ENCODE results near the gene RAB22A.

RAB22A gene

DNA sequence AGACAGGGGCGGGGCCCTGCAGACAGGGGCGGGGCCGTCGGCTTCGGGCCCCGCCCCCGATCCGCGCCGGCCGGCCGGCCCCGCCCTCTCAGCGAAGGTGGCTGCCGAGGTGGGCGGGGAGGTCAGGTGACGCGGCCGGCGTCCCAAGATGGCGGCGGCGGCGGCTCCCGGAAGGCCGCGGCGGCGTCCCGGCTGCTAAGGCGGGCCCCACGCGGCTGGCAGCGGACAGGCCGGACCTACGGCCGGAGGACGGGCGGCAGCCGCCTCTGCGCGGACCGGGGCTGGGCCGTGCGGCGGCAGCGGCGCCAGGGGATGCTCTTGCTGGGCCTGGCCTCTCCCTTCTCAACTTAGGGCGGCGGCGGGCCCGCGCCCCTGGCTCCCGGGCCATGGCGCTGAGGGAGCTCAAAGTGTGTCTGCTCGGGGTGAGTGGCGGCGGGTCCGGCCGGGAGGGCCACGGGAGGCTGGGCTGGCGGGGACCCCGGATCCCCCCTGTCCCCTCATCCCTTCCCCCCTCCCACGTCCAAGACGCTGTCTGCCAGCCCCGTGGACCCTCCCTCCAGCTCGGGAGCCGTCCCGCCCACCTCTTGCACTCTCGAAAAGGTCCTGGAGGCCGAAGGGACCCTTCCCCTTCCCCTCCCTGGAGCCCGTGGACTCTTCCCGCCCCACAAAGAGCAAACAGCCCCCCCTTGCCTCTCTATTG lies at the start of gene RAB22A:
RAB22A (plus strand) TSS at position 125 of the 700 bp plus-strand sequence; CDS start at position 387, 262 bp downstream.
- DNase-seq: no peak

- no peak for DNase-seq
These were observed 49.5 kb upstream of the RAB22A start for GRCh38 chr20:58260006-58260405.

- DNase-seq: no peak
These were observed 47.9 kb upstream of the RAB22A start for GRCh38 chr20:58261660-58262059.

DNA sequence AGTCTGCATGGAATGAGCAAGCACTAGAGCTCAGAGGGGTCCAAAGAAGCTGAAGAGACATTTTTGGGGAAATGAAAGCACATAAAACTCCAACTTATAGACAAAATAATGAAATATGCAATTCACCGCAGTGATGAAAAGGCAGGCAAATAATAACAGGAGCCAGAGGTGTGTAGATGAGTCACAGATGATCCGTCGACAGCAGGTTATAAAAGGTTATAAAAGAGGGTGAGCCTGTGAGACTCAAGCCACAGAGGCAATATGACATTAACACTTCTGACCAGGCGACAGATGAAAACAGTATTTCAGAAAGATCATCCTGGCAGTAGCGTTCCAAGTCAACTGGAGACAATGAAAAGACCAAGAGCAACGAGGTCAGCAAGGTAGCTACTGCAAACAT lies 45.2 kb upstream of the RAB22A start:
- no peak for DNase-seq

DNA sequence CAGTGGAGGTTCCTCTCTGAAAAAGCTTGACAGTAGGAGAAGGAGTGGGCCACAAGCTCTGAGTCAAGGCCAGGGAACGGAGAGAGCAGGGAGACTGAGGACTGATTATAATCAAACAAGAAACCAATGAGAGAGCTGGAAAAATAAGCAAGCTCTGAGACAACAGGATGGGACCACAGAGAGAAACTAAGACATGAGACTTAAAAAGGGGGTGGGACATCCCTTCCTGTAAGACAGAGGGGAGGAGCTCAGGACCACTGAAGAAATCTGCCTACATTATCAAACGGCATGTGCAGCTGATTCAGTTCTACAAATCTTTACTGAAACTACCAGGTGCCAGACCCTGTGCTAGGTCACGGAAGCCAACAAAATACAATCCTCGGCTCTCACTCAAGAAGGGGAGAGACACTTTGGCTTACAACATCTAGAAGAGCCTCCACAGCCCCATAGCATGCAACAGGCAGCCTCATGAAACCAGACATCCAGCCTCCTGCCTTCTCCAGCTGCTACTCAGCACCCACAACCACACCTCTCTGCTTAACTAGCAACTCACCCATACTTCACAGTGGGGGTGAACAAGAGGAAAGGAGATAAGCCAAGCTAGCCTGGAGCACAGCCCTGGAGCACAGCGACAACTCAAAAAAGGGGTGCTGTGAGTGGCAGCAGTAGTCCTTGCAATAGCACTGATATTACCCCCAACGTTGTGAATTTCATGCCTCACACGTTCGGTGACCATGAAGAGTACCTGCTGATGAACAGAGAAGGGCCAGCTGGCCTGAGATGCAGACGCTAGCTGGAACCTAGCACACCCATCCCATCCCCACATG lies 41.9 kb upstream of the RAB22A start:
- no peak for DNase-seq

DNA sequence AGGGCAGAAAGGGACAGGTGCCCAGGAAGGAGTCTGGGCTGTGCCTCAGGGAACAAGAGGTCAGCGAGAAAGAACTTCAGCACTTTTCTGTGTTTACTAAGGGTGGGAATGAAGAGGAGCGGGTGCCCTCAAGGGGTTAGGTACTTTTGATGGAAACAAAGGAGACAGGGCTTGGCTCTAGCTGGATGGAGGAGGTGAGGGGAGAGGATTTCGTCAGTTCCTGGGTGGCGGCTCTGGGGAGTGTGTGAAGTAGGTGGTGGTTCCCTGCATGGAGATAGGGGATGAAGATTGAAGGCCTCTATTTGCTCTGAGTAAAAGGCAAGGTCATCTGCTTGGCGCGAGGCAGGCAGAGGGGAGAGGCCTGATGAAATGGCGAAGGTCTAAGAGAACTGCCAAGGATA lies 41.1 kb upstream of the RAB22A start:
- no peak for DNase-seq

- DNase-seq: no peak
These were observed 40.4 kb upstream of the RAB22A start for GRCh38 chr20:58268936-58269619.

- no peak for DNase-seq
These were observed 37.7 kb upstream of the RAB22A start for GRCh38 chr20:58271606-58272351.

- no peak for DNase-seq
These were observed 35.1 kb upstream of the RAB22A start for GRCh38 chr20:58274384-58274783.

DNA sequence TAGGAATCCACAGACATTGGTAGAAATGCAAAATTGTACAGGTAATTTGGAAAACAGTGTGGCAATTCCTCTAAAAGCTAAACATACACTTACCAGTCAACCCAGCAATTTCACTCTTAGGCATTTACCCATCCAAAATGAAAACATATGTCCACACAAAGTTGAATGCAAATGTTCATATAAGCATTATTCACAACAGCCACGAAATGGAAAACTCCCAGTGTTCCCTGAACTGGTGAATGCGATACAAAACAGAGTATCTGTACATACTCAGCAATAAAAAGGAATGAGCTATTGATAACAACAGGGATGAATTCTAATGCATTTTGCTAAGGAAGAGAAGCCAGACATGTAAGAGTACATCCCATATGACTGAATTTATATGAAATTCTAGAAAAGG lies 32.4 kb upstream of the RAB22A start:
- no peak for DNase-seq

- DNase-seq: no peak
These were observed 31.7 kb upstream of the RAB22A start for GRCh38 chr20:58277578-58278472.

DNA sequence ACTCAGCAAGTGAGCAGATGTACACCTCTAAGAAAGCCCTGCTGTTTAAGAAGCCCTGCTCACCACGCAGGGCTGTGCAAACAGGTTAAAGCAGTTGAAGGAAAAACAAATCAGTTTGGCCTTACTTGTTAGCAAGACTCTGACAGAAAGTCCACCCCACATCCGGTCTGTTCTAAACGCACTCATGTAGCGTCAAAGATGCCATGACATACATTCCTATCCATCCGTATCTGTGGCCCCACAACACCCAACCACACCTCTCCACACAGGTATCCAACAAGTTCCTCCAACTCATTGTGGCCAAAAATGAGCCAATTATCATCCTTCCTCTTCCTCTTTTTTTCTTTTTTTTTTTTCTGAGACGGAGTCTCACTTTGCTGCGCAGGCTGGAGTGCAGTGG lies 22.8 kb upstream of the RAB22A start:
- DNase-seq: no peak

DNA sequence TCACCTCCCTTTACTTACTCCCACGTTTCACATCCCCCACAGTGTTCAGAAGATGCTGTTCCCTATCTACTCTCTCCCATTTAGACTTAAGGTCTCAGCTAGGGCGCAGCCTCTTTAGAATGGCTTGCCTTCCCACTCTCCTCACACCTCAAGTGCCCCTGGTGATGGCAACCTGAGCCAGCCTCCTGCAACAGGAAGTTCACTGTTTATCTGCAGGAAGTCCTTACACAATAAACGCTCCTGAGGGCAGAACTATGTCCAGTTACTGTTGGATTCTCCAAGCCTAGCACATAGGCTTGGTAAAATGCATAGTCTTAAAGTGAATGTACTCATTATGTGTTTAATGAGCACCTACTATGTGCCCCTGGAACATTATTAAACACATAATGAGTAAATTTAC lies 21.9 kb upstream of the RAB22A start:
- no peak for DNase-seq

- DNase-seq: no peak
These were observed 20.4 kb upstream of the RAB22A start for GRCh38 chr20:58289143-58289542.

- no peak for DNase-seq
These were observed 16.1 kb upstream of the RAB22A start for GRCh38 chr20:58293453-58293852.

DNA sequence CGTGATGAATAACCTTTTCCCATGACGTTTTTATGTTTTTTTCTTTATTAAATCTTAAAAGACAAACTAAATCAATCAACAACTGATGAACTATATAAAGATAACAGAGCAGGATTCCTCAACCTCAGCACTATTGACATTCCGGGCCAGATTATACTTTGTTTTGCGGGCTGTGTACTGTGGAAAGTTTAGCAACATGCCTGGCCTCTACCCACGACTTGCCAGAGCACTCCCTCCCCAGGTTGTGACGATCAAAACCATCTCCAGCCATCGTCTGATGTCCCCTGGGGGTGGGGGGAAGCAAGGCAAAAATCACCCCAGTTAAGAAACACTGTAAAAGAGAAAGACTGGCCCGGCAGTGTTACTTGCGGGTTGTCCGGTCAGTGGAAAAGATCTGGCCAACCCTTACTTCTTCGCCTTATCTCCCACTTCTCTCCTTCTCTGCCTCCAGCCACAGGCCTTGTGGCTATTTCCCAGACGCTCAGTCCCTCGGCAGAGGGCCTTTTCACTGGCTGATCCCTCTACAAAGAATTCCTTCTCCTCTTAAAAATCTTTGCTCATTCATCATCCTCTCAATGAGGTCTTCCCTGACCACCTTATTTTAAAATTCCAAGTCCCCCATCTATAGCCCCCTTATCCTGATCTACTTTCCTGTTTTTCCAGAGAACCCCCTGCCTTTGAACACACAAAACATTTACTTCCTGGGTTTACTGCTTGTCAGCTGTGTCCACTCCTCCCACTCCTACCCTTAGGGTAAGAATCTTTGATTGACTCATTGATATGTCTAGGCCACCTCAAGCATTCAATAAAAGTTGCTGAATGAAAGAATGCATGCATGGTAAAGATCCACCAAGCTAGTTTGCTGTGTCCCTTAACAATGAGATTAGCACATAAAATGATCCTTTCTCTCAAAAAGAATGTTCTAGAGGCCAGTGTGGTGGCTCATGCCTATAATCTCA lies 14.7 kb upstream of the RAB22A start:
- no peak for DNase-seq

GRCh38 chr20:58296051-58296837 lies 13.3 kb upstream of the RAB22A start:
- no peak for DNase-seq

DNA sequence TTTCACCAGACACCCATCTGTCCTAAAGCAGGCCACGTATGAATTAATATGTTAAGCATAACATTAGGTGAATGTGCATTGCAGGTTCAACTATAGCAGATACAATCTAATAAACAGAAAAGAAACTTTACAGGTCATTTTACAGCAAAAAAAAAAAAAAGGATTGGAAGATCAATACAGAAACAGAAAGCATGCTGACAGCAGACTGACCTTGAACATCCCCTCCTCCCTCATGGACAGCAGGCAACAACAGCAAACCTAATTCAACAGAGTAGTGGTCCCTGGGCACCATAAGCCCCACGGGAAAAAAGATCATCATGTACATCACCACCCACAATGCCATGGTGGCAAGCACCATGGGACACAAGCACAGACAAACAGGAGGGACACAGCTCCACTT lies 12.1 kb upstream of the RAB22A start:
- DNase-seq: no peak

GRCh38 chr20:58300321-58300720 lies 9.2 kb upstream of the RAB22A start:
- no peak for DNase-seq

GRCh38 chr20:58303547-58303946 lies 6.0 kb upstream of the RAB22A start:
- no peak for DNase-seq

Data from DMS 273 treated with DMSO at 0.1 percent for 48 hours (cell line).